K562 (cell line): Measurements from ENCODE around the gene TRMT2B. TPM values are rescaled to one million over a fixed set of nuclear protein-coding genes. Genes with fewer than 3 reads are reported as not detected.

Experiments
- ATAC-seq: fragments of 200-7000 bp; cut with Tn5 transposase; 3 replicates; pipeline ENCODE4 v1.9.1; 2020; ENCODE audit warnings: moderate library complexity
- BruUV-seq: library from RNA; stranded (reverse); fragments of 400-500 nt; replicated peaks from 2 replicates; lab custom pipeline; 2021; lab: Mats Ljungman, UMichigan
- CTCF ChIA-PET: fragments of 300-600 bp; formaldehyde crosslinking; extraction: SDS; loops from one replicate; lab custom pipeline; 2021; ENCODE audit warnings: low intra/inter-chr PET ratio; lab: Yijun Ruan, JAX
- POLR2A ChIA-PET: fragments of 300-600, 350-650 bp; sonication (Branson Sonifier 250); formaldehyde crosslinking; extraction: SDS; loops from one replicate; lab custom pipeline; 2021; ENCODE audit warnings: antibody characterized with exemption, inconsistent platforms; lab: Yijun Ruan, JAX
- DNase-seq, 4 experiments: peaks; one replicate each; pipeline versions ENCODE4 v3.0.0 to v3.0.0-alpha.2; 2011 to 2018; ENCODE audit warnings: low spot score in 3 of 4, mixed read lengths in 3 of 4; ENCODE audit errors: extremely low read depth in 1 of 4
- FAIRE-seq: peaks from 2 replicates; lab custom pipeline; 2011; peaks lifted over from hg19 to GRCh38; lab: Jason Lieb, UNC
- H2AFZ ChIP-seq: 2 replicates; pipeline ENCODE4 v1.6.0; 2011; ENCODE audit warnings: low read depth, low read length, control low read depth, inconsistent platforms
- H3K27ac ChIP-seq: fragments of 200-600 bp; 3 replicates; pipeline ENCODE4 v1.8.0; 2011; ENCODE audit warnings: low read depth, mild to moderate bottlenecking, control low read depth, inconsistent platforms, low read length, moderate library complexity, mixed read lengths; ENCODE audit errors: extremely low read depth
- H3K27me3 ChIP-seq, 2 experiments: fragments of 300-600 bp in 1 of 2; 2 replicates in 1 of 2; 3 replicates in 1 of 2; pipeline versions ENCODE4 v1.6.0 to v1.8.0; 2011; ENCODE audit warnings: inconsistent platforms in 2 of 2, low read length in 2 of 2, mild to moderate bottlenecking in 1 of 2, mixed read lengths in 1 of 2, moderate library complexity in 1 of 2; ENCODE audit not compliant: control insufficient read depth in 2 of 2, insufficient read depth in 2 of 2
- H3K36me3 ChIP-seq: fragments of 300-600 bp; 3 replicates; pipeline ENCODE4 v1.8.0; 2011; ENCODE audit warnings: mild to moderate bottlenecking, low read length, inconsistent platforms; ENCODE audit not compliant: control insufficient read depth, insufficient read depth
- H3K4me1 ChIP-seq, 2 experiments: fragments of 200-600 bp in 1 of 2; replicated peaks in 1 of 2; 2 replicates in 1 of 2; 3 replicates in 1 of 2; pipeline versions ENCODE4 v1.5.1 to v1.8.0; 2011; ENCODE audit warnings: inconsistent platforms in 2 of 2, low read length in 2 of 2, mild to moderate bottlenecking in 1 of 2, mixed read lengths in 1 of 2, moderate library complexity in 1 of 2; ENCODE audit not compliant: control insufficient read depth in 2 of 2, insufficient read depth in 2 of 2
- H3K4me2 ChIP-seq: 2 replicates; pipeline ENCODE4 v1.6.1; 2011; ENCODE audit warnings: low read length, control low read depth, inconsistent platforms, mixed read lengths; ENCODE audit not compliant: insufficient read depth
- H3K4me3 ChIP-seq: fragments of 200-600 bp; sonication (generic), shearing (Covaris generic); 2 replicates; pipeline ENCODE4 v1.5.1; 2016; ENCODE audit warnings: control low read depth, inconsistent platforms
- H3K79me2 ChIP-seq: fragments of 200-600 bp; 3 replicates; pipeline ENCODE4 v1.8.0; 2011; ENCODE audit warnings: low read length, inconsistent platforms; ENCODE audit not compliant: control insufficient read depth, insufficient read depth
- H3K9ac ChIP-seq, 2 experiments: 2 replicates each; pipeline versions ENCODE4 v1.6.0 to v1.6.1; 2011; ENCODE audit warnings: low read depth in 2 of 2, low read length in 2 of 2, control low read depth in 1 of 2, inconsistent platforms in 1 of 2, mild to moderate bottlenecking in 1 of 2, mixed read lengths in 1 of 2; ENCODE audit not compliant: insufficient read depth in 1 of 2
- H3K9me1 ChIP-seq: one replicate; pipeline ENCODE4 v1.6.0; 2011; ENCODE audit warnings: inconsistent platforms, mild to moderate bottlenecking, low read length, moderate library complexity; ENCODE audit not compliant: control insufficient read depth, insufficient read depth
- H3K9me3 ChIP-seq: replicated peaks from 2 replicates; pipeline ENCODE4 v1.5.1; 2011; ENCODE audit warnings: low read depth, low read length, inconsistent platforms; ENCODE audit not compliant: control insufficient read depth, insufficient read depth
- H4K20me1 ChIP-seq: replicated peaks from 2 replicates; pipeline ENCODE4 v1.6.1; 2011; ENCODE audit warnings: low read length, inconsistent platforms, mixed read lengths; ENCODE audit not compliant: control insufficient read depth, insufficient read depth
- CHD1 ChIP-seq: fragments of 200-600 bp; sonication (generic); IDR thresholded peaks from one replicate; pipeline ENCODE4 v1.6.1; 2012; ENCODE audit warnings: mild to moderate bottlenecking, moderate library complexity, low read length, inconsistent platforms
- CREBBP ChIP-seq: IDR thresholded peaks from one replicate; pipeline ENCODE4 v1.6.1; 2012; ENCODE audit warnings: low read depth, mild to moderate bottlenecking, control low read depth, inconsistent platforms, low read length
- CXXC5 ChIP-seq: fragments of 250-450 bp; sonication (Bioruptor Pico); IDR thresholded peaks from 2 replicates; pipeline ENCODE4 v1.8.0; 2022; ENCODE audit warnings: inconsistent platforms, mild to moderate bottlenecking, moderate library complexity
- EP300 ChIP-seq: IDR thresholded peaks from 2 replicates; pipeline ENCODE4 v1.6.1; 2012; ENCODE audit warnings: low read length, improper control_type of control experiment
- NFATC3 ChIP-seq: fragments of 450-650 bp; IDR thresholded peaks from 2 replicates; pipeline ENCODE4 v1.6.1; 2017; ENCODE audit warnings: mild to moderate bottlenecking
- PML ChIP-seq: IDR thresholded peaks from 2 replicates; pipeline ENCODE4 v1.6.1; 2012; ENCODE audit warnings: low read length, inconsistent platforms
- PTRF ChIP-seq: fragments of 450-650 bp; IDR thresholded peaks from 2 replicates; pipeline ENCODE4 v1.6.1; 2016; ENCODE audit warnings: mild to moderate bottlenecking, missing genetic modification characterization, missing compliant biosample characterization
- RFX7 ChIP-seq: fragments of 250-450 bp; sonication (Bioruptor Pico); IDR thresholded peaks from 2 replicates; pipeline ENCODE4 v1.5.1; 2021; ENCODE audit warnings: mild to moderate bottlenecking
- RNF2 ChIP-seq: sonication (generic); IDR thresholded peaks from 2 replicates; pipeline ENCODE4 v1.6.1; 2016
- SMAD1 ChIP-seq: fragments of 150-350 bp; IDR thresholded peaks from 2 replicates; pipeline ENCODE4 v1.6.1; 2014; ENCODE audit warnings: low read length, low read depth; ENCODE audit not compliant: partially characterized antibody
- TAF9B ChIP-seq: fragments of 450-650 bp; IDR thresholded peaks from 2 replicates; pipeline ENCODE4 v1.6.1; 2018; ENCODE audit warnings: mild to moderate bottlenecking; ENCODE audit not compliant: partially characterized antibody
- TAL1 ChIP-seq: fragments of 450-650 bp; IDR thresholded peaks from 2 replicates; pipeline ENCODE4 v1.6.1; 2016; ENCODE audit warnings: mild to moderate bottlenecking
- TCF3 ChIP-seq: sonication (generic); formaldehyde crosslinking; IDR thresholded peaks from 2 replicates; pipeline ENCODE4 v1.4.0; 2020; ENCODE audit warnings: mild to moderate bottlenecking, missing genetic modification reagents
- ZNF165 ChIP-seq: fragments of 250-450 bp; sonication (Bioruptor Pico); IDR thresholded peaks from 2 replicates; pipeline ENCODE4 v1.4.0; 2020; ENCODE audit warnings: borderline replicate concordance
- ZNF699 ChIP-seq: fragments of 250-450 bp; sonication (Bioruptor Pico); IDR thresholded peaks from 2 replicates; pipeline ENCODE4 v1.8.0; 2021; ENCODE audit warnings: mild to moderate bottlenecking, moderate library complexity; ENCODE audit not compliant: insufficient replicate concordance
- in situ Hi-C: fragments of 300-500 bp; cut with MboI; formaldehyde crosslinking; loops from 4 replicates; pipeline ENCODE4 v1.15.0; 2018; ENCODE audit warnings: inconsistent platforms, mixed read lengths
- intact Hi-C: fragments of 100-400 bp; cut with micrococcal nuclease; formaldehyde crosslinking; loops from 2 replicates; pipeline ENCODE4 v1.14.2; 2022
- polyA plus RNA-seq, 8 experiments: library from polyadenylated mRNA; depleted of rRNA in 4 of 8; stranded (reverse) in 5 of 8; unstranded in 3 of 8; fragments of >200 nt; fragmentation: Nextera tagmentation in 2 of 8; fragmentation: Illumina TruSeq in 1 of 8; extraction: Ambion mirVana in 2 of 8; extraction: Trizol in 1 of 8; gene quantifications; 2 replicates each; pipeline versions ENCODE4 v1.2.1 to v1.2.3, GENCODE V29; 2011 to 2014; ENCODE audit warnings: inconsistent platforms in 1 of 8, missing spikeins in 1 of 8
- total RNA-seq, 7 experiments: library from RNA; depleted of rRNA in 6 of 7; stranded (reverse); fragments of >200 nt in 6 of 7; fragmentation: Illumina TruSeq in 2 of 7; extraction: Trizol in 2 of 7; gene quantifications; 2 replicates each; pipeline versions ENCODE4 v1.2.1 to v1.2.3, GENCODE V29; 2011 to 2021; ENCODE audit warnings: low replicate concordance in 1 of 7
- TF ChIP-seq, protein P1 (sequence below): fragments of 450-650 bp; formaldehyde crosslinking; IDR thresholded peaks from 2 replicates; pipeline ENCODE4 v1.4.0; 2020; ENCODE audit warnings: mild to moderate bottlenecking, moderate library complexity

TRMT2B gene
- total and polyA plus RNA-seq, 9 of the 15 experiments (the other 6 are each of a cell fraction or from before 2014, with no cell fraction given): 3.9 to 23.4 (median 18.1) TPM

- no peak for TF ChIP-seq ZNF699 (CRISPR knock-in tag)
- TF ChIP-seq TAL1: peak; percentile 45; the same call in 1 of the 2 replicates
- TF ChIP-seq TCF3 (CRISPR knock-in tag): peak; percentile 45
- TF ChIP-seq, all 486 proteins: peak for 9
Measured at GRCh38 chrX:101028562-101028961, 23.3 kb downstream of the TRMT2B start (continued).

GRCh38 chrX:101025126-101025525 is 26.8 kb downstream of the TRMT2B start:
- Histone ChIP-seq H2AFZ (no peak overlapping the region), H3K79me2 (no peaks in the 10 kb centered on the region), H3K27me3 (no peaks in the 10 kb centered on the region), H3K4me3 (no peak overlapping the region), H3K4me2 (no peak overlapping the region), H4K20me1 (no peaks in the 10 kb centered on the region), H3K36me3 (peaks cover 26% of the 10 kb centered on the region; the same call in 2 of the 3 replicates), H3K9me3 (no peaks in the 10 kb centered on the region), H3K9ac (no peak overlapping the region), H3K9me1 (no peaks in the 10 kb centered on the region), H3K4me1 (peaks cover 0 to 2% of the 10 kb centered on the region in 2 experiments; a peak in 1 of 5 replicates), H3K27ac (no peak overlapping the region)
- ChIA-PET CTCF (no interaction called here), POLR2A (interaction anchor here (0.6 kb wide), 1 partner anchor 41 kb away, joined by 3 read pairs; no protein-coding TSS in a partner anchor)
- no TSS peak for BruUV-seq
- in situ Hi-C loops (no loop called here), intact Hi-C loops (no loop called here)
- no peak for ATAC-seq
- DNase-seq: no peak
- FAIRE-seq: no peak
- TF ChIP-seq CREBBP (no peak), TAF9B (no peak), CHD1 (no peak), RFX7 (CRISPR knock-in tag) (no peak), PTRF (tag) (no peak), ZNF165 (CRISPR knock-in tag) (no peak), PML (no peak), NFATC3 (no peak), RNF2 (no peak), SMAD1 (no peak), EP300 (no peak), CXXC5 (CRISPR knock-in tag) (no peak)
- TF ChIP-seq, protein P1, sequence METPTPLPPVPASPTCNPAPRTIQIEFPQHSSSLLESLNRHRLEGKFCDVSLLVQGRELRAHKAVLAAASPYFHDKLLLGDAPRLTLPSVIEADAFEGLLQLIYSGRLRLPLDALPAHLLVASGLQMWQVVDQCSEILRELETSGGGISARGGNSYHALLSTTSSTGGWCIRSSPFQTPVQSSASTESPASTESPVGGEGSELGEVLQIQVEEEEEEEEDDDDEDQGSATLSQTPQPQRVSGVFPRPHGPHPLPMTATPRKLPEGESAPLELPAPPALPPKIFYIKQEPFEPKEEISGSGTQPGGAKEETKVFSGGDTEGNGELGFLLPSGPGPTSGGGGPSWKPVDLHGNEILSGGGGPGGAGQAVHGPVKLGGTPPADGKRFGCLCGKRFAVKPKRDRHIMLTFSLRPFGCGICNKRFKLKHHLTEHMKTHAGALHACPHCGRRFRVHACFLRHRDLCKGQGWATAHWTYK: no peak
